ENCODE data around the gene CCDC92B.

DNA sequence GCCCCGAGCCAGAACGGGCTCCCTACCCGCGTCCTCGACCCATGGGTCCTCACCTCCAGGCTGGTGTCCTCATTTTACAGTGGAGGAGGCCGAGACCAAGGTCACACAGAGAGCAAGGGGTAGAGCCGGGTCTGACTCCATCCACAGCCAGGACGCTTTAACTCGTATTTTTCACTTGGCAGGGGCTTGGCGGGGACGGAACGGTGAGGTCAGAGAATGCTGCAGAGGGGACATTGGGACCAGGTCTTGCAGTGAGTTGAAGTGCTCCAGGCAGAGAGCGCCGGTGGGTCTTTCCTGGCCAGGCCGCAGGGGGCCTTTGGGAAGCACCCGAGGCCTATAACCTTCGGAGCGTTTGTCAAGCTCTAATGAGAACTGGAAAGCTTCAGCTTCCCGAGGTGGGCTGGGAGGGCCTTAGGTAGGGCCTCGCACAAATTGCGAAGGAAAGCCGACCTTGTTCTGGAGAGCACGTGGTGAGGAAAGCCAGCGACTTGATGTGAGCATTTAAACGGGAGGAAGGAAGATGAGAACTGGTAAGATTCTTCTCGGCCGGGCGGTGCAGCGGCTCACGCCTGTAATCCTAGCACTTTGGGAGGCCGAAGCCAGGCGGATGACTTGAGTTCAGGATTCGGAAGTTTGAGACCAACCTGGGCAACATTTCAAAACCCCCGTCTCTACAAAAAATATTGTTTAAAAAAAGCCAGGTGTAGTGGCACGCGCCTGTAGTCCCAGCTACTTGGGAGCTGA lies 37.0 kb downstream of the CCDC92B start:
- TF ChIP-seq, protein P1, sequence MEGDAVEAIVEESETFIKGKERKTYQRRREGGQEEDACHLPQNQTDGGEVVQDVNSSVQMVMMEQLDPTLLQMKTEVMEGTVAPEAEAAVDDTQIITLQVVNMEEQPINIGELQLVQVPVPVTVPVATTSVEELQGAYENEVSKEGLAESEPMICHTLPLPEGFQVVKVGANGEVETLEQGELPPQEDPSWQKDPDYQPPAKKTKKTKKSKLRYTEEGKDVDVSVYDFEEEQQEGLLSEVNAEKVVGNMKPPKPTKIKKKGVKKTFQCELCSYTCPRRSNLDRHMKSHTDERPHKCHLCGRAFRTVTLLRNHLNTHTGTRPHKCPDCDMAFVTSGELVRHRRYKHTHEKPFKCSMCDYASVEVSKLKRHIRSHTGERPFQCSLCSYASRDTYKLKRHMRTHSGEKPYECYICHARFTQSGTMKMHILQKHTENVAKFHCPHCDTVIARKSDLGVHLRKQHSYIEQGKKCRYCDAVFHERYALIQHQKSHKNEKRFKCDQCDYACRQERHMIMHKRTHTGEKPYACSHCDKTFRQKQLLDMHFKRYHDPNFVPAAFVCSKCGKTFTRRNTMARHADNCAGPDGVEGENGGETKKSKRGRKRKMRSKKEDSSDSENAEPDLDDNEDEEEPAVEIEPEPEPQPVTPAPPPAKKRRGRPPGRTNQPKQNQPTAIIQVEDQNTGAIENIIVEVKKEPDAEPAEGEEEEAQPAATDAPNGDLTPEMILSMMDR (IDR thresholded peaks at IDR 0.05; ENCODE audit: low read depth, low read length): no peak
- TF ChIP-seq POLR2A (IDR thresholded peaks at IDR 0.05; ENCODE audit: extremely low read depth, insufficient read length): no peak

All from NB4 (cell line).